Thoracic aorta (tissue), 2 donors: Measurements from ENCODE around the gene TPRX1. TPM values are rescaled to one million over a fixed set of nuclear protein-coding genes. Genes with fewer than 3 reads are reported as not detected.
A peak's percentile ranks its signal among the peaks of the same experiment; 100 is the strongest.
"Not testable (repeated sequence)": the region's sequence is repeated elsewhere in the genome, so short reads cannot be mapped to it uniquely, and the experiment has no call there.

Experiments used
- ATAC-seq: fragments of 150-250 bp; one replicate; pipeline ENCODE4 v1.8.0; 2017; ENCODE audit warnings: low read depth; ENCODE audit not compliant: insufficient number of reproducible peaks, low FRiP score
- DNase-seq: peaks from one replicate; pipeline ENCODE4 v3.0.0-alpha.2; 2020; ENCODE audit warnings: low spot score
- H3K27ac ChIP-seq, 2 donors: fragments of 200-600 bp; sonication (generic); 1 replicate in 1 of 2; 2 replicates in 1 of 2; pipeline ENCODE4 v1.5.1; 2016; ENCODE audit warnings: mild to moderate bottlenecking in 2 of 2, moderate library complexity in 2 of 2
- H3K27me3 ChIP-seq: fragments of 200-600 bp; sonication (generic); replicated peaks from 2 replicates; pipeline ENCODE4 v1.6.0; 2016; ENCODE audit warnings: mild to moderate bottlenecking; ENCODE audit not compliant: insufficient read depth
- H3K36me3 ChIP-seq: fragments of 200-600 bp; sonication (generic); one replicate; pipeline ENCODE4 v1.5.1; 2016
- H3K4me1 ChIP-seq, 2 donors: fragments of 200-600 bp; sonication (generic); 1 replicate in 1 of 2; 2 replicates in 1 of 2; pipeline versions ENCODE4 v1.5.1 to v1.6.0; 2016; ENCODE audit warnings: low read depth in 2 of 2, mild to moderate bottlenecking in 1 of 2; ENCODE audit not compliant: control insufficient read depth in 1 of 2
- H3K4me3 ChIP-seq: fragments of 200-600 bp; sonication (generic); 2 replicates; pipeline ENCODE4 v1.5.1; 2016; ENCODE audit warnings: mild to moderate bottlenecking
- H3K9me3 ChIP-seq: fragments of 200-600 bp; sonication (generic); 2 replicates; pipeline ENCODE4 v1.5.1; 2016
- CTCF ChIP-seq: fragments of 200-600 bp; sonication (generic); IDR thresholded peaks from one replicate; pipeline ENCODE4 v1.5.1; 2019; ENCODE audit warnings: antibody characterized with exemption
- total RNA-seq, 2 donors: library from RNA; depleted of rRNA; stranded (reverse); fragments of >200 nt; gene quantifications; one replicate each; pipeline versions ENCODE4 v1.1.0 to v1.2.3, GENCODE V29; 2016

Gene TPRX1
- total RNA-seq, 2 donors from 2014 or later = not detected

GRCh38 chr19:47813304-47813994, 9.1 kb upstream of the TPRX1 start:
- peak; percentile 47 for TF ChIP-seq CTCF
- H3K27me3 ChIP-seq = no peaks in the 10 kb centered on the region

DNA sequence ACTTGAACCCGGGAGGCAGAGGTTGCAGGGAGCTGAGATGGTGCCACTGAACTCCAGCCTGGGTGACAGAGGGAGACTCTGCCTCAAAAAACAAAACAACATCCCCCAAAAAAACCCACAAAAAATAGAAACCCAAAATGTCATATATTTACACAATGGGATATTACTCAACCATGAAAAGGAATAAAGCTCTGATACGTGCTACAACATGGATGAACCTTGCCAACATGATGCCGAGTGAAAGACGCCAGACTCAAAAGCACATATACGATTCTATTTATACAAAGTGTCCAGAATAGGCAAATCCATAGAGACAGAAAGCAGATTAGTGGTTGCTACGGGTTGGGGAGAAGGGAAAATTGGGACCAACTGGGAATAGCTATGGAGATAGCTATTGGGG, 2.1 kb upstream of the TPRX1 start:
- ATAC-seq (no peak), DNase-seq (no peak)
- Histone ChIP-seq H3K27me3 (no peaks in the 10 kb centered on the region), H3K27ac (no peak overlapping the region), H3K4me3 (no peak overlapping the region), H3K36me3 (no peaks in the 10 kb centered on the region), H3K4me1 (no peaks in the 10 kb centered on the region), H3K9me3 (no peaks in the 10 kb centered on the region)
- no peak for TF ChIP-seq CTCF

More at GRCh38 chr19:47813304-47813994, 9.1 kb upstream of the TPRX1 start:
- H3K27ac ChIP-seq = no peak overlapping the region
- ATAC-seq (no peak), DNase-seq (no peak)
- H3K9me3 ChIP-seq = no peaks in the 10 kb centered on the region
- H3K4me1 ChIP-seq = no peaks in the 10 kb centered on the region
- no peak overlapping the region for H3K4me3 ChIP-seq
- H3K36me3 ChIP-seq = no peaks in the 10 kb centered on the region

GRCh38 chr19:47805313-47805712, 962 bp upstream of the TPRX1 start:
- no peaks in the 10 kb centered on the region for H3K4me1 ChIP-seq
- ATAC-seq (no peak), DNase-seq (no peak)
- no peak for TF ChIP-seq CTCF
- no peaks in the 10 kb centered on the region for H3K9me3 ChIP-seq
- no peak overlapping the region for H3K4me3 ChIP-seq
- no peaks in the 10 kb centered on the region for H3K27me3 ChIP-seq
- no peak overlapping the region for H3K27ac ChIP-seq
- no peaks in the 10 kb centered on the region for H3K36me3 ChIP-seq

DNA sequence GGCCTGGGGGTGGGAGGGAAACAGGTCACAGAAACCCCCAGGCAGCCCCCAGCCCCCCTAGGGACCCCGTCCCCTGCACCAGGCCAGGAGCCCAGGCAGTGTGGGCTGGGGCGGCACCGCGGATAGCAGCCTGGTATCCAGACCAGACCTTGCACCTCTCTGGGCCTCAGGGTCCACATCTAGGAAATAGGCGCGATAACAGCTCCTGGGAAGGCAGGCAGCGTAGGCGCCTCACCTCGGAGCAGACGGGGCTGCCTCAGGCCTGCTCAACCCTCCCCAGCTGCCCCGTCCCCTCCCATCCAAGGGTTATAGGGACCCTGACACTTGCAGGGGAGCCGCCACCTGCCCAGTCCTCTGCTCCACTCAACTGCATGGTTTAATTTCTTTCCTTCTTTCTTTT, 680 bp downstream of the TPRX1 start:
- not testable (repeated sequence) for H3K27ac ChIP-seq, H3K4me3 ChIP-seq, DNase-seq, H3K27me3 ChIP-seq, H3K4me1 ChIP-seq, H3K36me3 ChIP-seq, H3K9me3 ChIP-seq, ATAC-seq

- H3K4me3 ChIP-seq, H3K36me3 ChIP-seq, ATAC-seq, DNase-seq, H3K4me1 ChIP-seq, H3K9me3 ChIP-seq, H3K27ac ChIP-seq, H3K27me3 ChIP-seq: not testable (repeated sequence)
These were observed 1.2 kb downstream of the TPRX1 start for GRCh38 chr19:47803148-47803547.

DNA sequence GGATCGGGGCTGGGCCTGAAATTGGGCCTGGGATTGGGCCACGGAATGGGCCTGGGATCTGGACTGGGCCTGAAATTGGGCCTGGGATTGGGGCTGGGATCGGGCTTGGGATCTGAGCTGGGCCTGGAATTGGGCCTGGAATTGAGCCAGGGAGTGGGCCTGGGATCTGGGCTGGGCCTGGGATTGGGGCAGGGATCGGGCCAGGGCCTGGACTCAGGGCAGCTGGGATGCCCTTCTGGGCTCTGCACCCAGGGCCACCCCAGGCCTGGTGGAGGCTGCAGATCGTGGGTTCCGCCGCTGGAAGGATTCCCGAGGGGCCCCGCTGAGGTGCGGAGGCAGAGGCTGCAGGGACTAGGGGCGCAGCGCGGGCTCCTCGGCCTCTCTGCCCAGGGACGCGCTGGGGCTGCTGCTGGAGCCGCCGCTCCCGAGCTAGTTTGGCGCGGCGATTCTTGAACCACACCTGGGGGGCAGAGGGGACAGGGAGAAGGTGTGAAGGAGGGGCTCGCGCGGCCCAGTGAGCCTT, 1.8 kb downstream of the TPRX1 start:
- DNase-seq (no peak), ATAC-seq (no peak)
- H3K4me3 ChIP-seq = no peak overlapping the region
- no peak overlapping the region for H3K27ac ChIP-seq
- H3K4me1 ChIP-seq = no peaks in the 10 kb centered on the region
- TF ChIP-seq CTCF = no peak
- no peaks in the 10 kb centered on the region for H3K27me3 ChIP-seq
- H3K9me3 ChIP-seq = no peaks in the 10 kb centered on the region
- H3K36me3 ChIP-seq = no peaks in the 10 kb centered on the region
